T-cell (primary cell): ENCODE results near the gene SCPEP1. TPM values are rescaled to one million over a fixed set of nuclear protein-coding genes. Genes with fewer than 3 reads are reported as not detected.

ENCODE experiments used
- ATAC-seq, 4 experiments: fragments of 200-7000 bp in 3 of 4; fragments of 150-1000 bp in 1 of 4; cut with Tn5 transposase; replicated peaks in 1 of 4; 1 replicate in 3 of 4; 2 replicates in 1 of 4; pipeline ENCODE4 v1.10.0; 2021; ENCODE audit warnings: moderate library complexity in 3 of 4, mild to moderate bottlenecking in 2 of 4, moderate number of reproducible peaks in 1 of 4
- CTCF ChIA-PET, 2 donors: fragments of 300-600 bp; sonication (Branson Sonifier 250); formaldehyde crosslinking; loops; one replicate each; lab custom pipeline; 2022; ENCODE audit warnings: antibody characterized with exemption in 2 of 2; lab: Charles Lee
- POLR2A ChIA-PET, 2 donors: fragments of 300-600 bp; sonication (Branson Sonifier 250); formaldehyde crosslinking; loops; one replicate each; lab custom pipeline; 2022; ENCODE audit warnings: antibody characterized with exemption in 2 of 2; lab: Charles Lee
- DNase-seq, 35 experiments: peaks; one replicate each; pipeline versions ENCODE4 v3.0.0 to v3.0.0-alpha.2; 2013 to 2023
- H3K27ac ChIP-seq: one replicate; pipeline ENCODE4 v1.5.1; 2013; ENCODE audit warnings: low read length
- H3K27me3 ChIP-seq, 2 experiments: replicated peaks in 1 of 2; 1 replicate in 1 of 2; 2 replicates in 1 of 2; pipeline versions ENCODE4 v1.6.1 to v1.7.0; 2013; ENCODE audit warnings: low read length in 1 of 2, mixed read lengths in 1 of 2; ENCODE audit not compliant: control insufficient read depth in 2 of 2, insufficient read depth in 2 of 2; ENCODE audit errors: extremely low read depth in 1 of 2
- H3K36me3 ChIP-seq, 2 donors: 1 replicate in 1 of 2; 2 replicates in 1 of 2; pipeline versions ENCODE4 v1.6.1 to v1.7.0; 2013; ENCODE audit warnings: low read length in 1 of 2; ENCODE audit not compliant: control insufficient read depth in 2 of 2, insufficient read depth in 1 of 2; ENCODE audit errors: extremely low read depth in 1 of 2
- H3K4me1 ChIP-seq, 2 experiments: 1 replicate in 1 of 2; 2 replicates in 1 of 2; pipeline versions ENCODE4 v1.6.1 to v1.7.0; 2013; ENCODE audit warnings: low read length in 2 of 2, mixed read lengths in 1 of 2; ENCODE audit not compliant: insufficient read depth in 2 of 2, control insufficient read depth in 1 of 2; ENCODE audit errors: extremely low read depth in 1 of 2
- H3K4me3 ChIP-seq, 2 donors: 1 replicate in 1 of 2; 2 replicates in 1 of 2; pipeline versions ENCODE4 v1.5.1 to v1.7.0; 2013; ENCODE audit warnings: mild to moderate bottlenecking in 2 of 2, low read length in 1 of 2, moderate library complexity in 1 of 2; ENCODE audit not compliant: control insufficient read depth in 1 of 2; ENCODE audit errors: extremely low read depth in 1 of 2
- H3K9me3 ChIP-seq: 2 replicates; pipeline ENCODE4 v1.7.0; 2013
- H3K27ac Mint-ChIP-seq, 2 donors: one replicate each; pipeline ENCODE4 v1.8.0; 2020 to 2021; ENCODE audit warnings: mild to moderate bottlenecking in 2 of 2, mixed read lengths in 2 of 2
- H3K27me3 Mint-ChIP-seq, 2 donors: one replicate each; pipeline ENCODE4 v1.8.0; 2021 to 2022; ENCODE audit warnings: mixed read lengths in 2 of 2
- H3K36me3 Mint-ChIP-seq: one replicate; pipeline ENCODE4 v1.8.0; 2021; ENCODE audit warnings: mixed read lengths
- H3K4me1 Mint-ChIP-seq, 3 donors: one replicate each; pipeline ENCODE4 v1.8.0; 2020 to 2022; ENCODE audit warnings: mixed read lengths in 3 of 3, mild to moderate bottlenecking in 1 of 3
- H3K4me3 Mint-ChIP-seq, 3 donors: one replicate each; pipeline ENCODE4 v1.8.0; 2020 to 2022; ENCODE audit warnings: mild to moderate bottlenecking in 3 of 3, mixed read lengths in 3 of 3, moderate library complexity in 3 of 3
- H3K9me3 Mint-ChIP-seq, 3 donors: one replicate each; pipeline ENCODE4 v1.8.0; 2020 to 2022; ENCODE audit warnings: mixed read lengths in 3 of 3
- WGBS: methylation state at CpG from one replicate; pipeline ENCODE4 v1.1.5; 2013; ENCODE audit warnings: missing lambda C conversion rate; ENCODE audit not compliant: insufficient coverage; 5-methylcytosine and 5-hydroxymethylcytosine counted together
- total RNA-seq, 35 experiments: library from RNA in 6 of 35; stranded (reverse) in 6 of 35; fragments of 120-200 nt in 1 of 35; gene quantifications; one replicate each; pipeline versions ENCODE4 v1.2.1 to v1.2.4 and lab custom pipeline; 2013 to 2026

The SCPEP1 gene
- total RNA-seq, 5 donors from 2014 or later (not counting 1 experiment from before 2014, with no cell fraction given) = 18.4 to 24.2 (median 22.4) TPM

DNA sequence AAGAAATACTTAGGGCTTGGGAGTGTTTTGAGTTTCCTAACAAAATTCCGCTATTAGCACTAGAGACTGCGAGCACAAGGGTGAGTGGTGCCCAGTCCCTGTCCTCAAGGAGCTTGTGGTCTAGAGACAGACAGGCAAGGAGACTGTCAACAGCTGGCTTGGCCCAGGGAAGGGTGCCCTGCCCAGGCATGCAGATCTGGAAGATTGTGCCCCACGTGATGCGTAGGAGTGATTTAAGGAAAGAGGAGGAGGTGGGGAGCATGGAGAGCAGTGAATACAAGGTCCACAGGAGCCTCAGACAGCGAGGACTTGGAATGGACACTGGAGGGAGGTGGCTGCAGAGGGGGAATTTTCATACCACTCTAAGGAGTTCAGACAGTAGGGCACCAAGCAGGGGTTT is 25.0 kb downstream of the SCPEP1 start:
- H3K4me3 ChIP-seq = no peak overlapping the region
- H3K4me1 ChIP-seq = peaks cover 0 to 3% of the 10 kb centered on the region in 2 experiments
- H3K36me3 ChIP-seq = peaks cover 0 to 9% of the 10 kb centered on the region in 2 donors
- H3K27ac Mint-ChIP-seq = no peak overlapping the region
- no peaks in the 10 kb centered on the region for H3K27me3 Mint-ChIP-seq
- POLR2A ChIA-PET = no interaction called here
- DNase-seq = no peak
- H3K4me3 Mint-ChIP-seq = no peak overlapping the region
- no peaks in the 10 kb centered on the region for H3K9me3 Mint-ChIP-seq
- no peaks in the 10 kb centered on the region for H3K9me3 ChIP-seq
- 100% methylated on average over 3 of the region's 5 CpGs for WGBS
- H3K27ac ChIP-seq = no peak overlapping the region
- CTCF ChIA-PET = no interaction called here
- peaks cover 24% of the 10 kb centered on the region for H3K36me3 Mint-ChIP-seq
- peaks cover 0 to 14% (median 0%) of the 10 kb centered on the region in 3 donors for H3K4me1 Mint-ChIP-seq
- no peak for ATAC-seq
- H3K27me3 ChIP-seq = no peaks in the 10 kb centered on the region

DNA sequence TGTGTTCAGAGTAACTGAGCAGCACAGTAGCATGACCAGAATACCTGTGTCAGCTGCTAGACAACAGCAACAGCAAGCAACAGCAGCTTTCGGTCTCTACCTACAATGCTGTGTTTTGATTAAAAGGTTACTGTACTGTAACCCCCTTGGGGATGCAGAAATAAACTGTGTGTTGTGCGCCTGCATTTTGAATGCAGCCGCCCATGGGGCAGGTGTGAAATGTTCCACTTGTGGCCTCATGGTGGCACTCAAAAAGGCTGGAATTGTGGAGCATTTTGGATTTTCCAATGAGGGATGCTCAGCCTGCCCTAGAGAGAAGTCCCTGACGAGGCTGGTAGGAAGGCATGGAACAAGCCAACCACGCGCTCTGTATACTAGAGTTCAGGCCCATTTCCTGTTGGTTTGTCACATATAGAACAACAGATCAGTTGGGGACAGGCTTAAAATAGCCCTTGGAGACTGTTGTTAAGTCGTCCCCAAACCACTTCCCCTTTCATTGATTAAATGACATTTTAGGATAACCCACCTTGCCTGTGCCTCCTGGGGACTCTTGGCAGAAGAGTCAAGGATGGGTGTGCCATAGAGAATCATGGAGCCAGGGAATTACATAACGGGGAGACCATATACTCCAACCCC is 27.1 kb downstream of the SCPEP1 start:
- Mint-ChIP-seq H3K4me3 (no peak overlapping the region), H3K27ac (no peak overlapping the region), H3K36me3 (peaks cover 20% of the 10 kb centered on the region), H3K9me3 (no peaks in the 10 kb centered on the region), H3K4me1 (peaks cover 0 to 17% (median 3%) of the 10 kb centered on the region in 3 donors), H3K27me3 (peaks cover 0 to 2% of the 10 kb centered on the region in 2 donors)
- Histone ChIP-seq H3K27ac (no peak overlapping the region), H3K36me3 (peaks cover 0 to 7% of the 10 kb centered on the region in 2 donors), H3K4me1 (peaks cover 0 to 3% of the 10 kb centered on the region in 2 experiments), H3K9me3 (no peaks in the 10 kb centered on the region), H3K27me3 (no peaks in the 10 kb centered on the region), H3K4me3 (no peak overlapping the region)
- WGBS = 78% methylated on average over 6 of the region's 8 CpGs
- CTCF ChIA-PET = interaction anchor here in 1 of 2 donors (0.6 kb wide), 1 partner anchor 528 kb away, joined by 4 read pairs; no protein-coding TSS in a partner anchor
- POLR2A ChIA-PET = no interaction called here
- ATAC-seq = peak in 1 of 4 experiments; percentile 13
- no peak for DNase-seq

DNA sequence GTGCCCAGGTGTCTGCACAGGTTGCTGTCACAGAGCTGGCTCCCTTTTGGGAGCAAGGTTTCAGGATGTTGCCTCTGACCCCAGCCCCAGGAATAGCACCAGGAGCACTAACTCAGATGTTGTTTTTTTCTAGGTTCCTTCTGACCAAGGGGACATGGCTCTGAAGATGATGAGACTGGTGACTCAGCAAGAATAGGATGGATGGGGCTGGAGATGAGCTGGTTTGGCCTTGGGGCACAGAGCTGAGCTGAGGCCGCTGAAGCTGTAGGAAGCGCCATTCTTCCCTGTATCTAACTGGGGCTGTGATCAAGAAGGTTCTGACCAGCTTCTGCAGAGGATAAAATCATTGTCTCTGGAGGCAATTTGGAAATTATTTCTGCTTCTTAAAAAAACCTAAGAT is 28.1 kb downstream of the SCPEP1 start:
- H3K4me1 Mint-ChIP-seq = peaks cover 4 to 22% (median 5%) of the 10 kb centered on the region in 3 donors
- H3K27ac Mint-ChIP-seq = no peak overlapping the region
- H3K4me3 Mint-ChIP-seq = no peak overlapping the region
- Histone ChIP-seq H3K4me1 (peaks cover 0 to 3% of the 10 kb centered on the region in 2 experiments), H3K27ac (no peak overlapping the region), H3K4me3 (no peak overlapping the region), H3K27me3 (no peaks in the 10 kb centered on the region), H3K36me3 (peaks cover 0 to 7% of the 10 kb centered on the region in 2 donors), H3K9me3 (no peaks in the 10 kb centered on the region)
- H3K27me3 Mint-ChIP-seq = peaks cover 0 to 3% of the 10 kb centered on the region in 2 donors
- no CpG with 5 or more reads among the region's 2 CpGs for WGBS
- H3K9me3 Mint-ChIP-seq = no peaks in the 10 kb centered on the region
- POLR2A ChIA-PET = no interaction called here
- no peak for DNase-seq
- ATAC-seq = no peak
- H3K36me3 Mint-ChIP-seq = peaks cover 12% of the 10 kb centered on the region
- CTCF ChIA-PET = interaction anchor here in 1 of 2 donors (0.6 kb wide), 1 partner anchor 529 kb away, joined by 4 read pairs; no protein-coding TSS in a partner anchor

DNA sequence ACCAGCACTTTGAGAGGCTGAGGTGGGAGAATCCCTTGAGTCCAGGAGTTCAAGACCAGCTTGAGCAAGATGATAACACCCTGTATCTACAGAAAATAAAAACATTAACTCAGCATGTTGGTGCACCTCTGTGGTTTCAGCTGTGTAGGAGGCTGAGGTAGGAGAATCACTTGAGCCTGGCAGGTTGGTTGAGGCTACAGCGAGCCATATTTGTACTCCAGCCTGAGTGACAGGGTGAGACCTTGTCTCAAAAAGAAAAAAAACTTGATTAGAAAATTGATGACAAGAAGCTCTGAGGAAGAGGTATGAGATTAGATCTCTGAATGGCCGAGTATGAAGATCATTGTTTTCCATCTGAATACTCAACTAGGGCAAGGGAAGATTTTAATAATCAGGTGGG is 31.0 kb downstream of the SCPEP1 start:
- Histone ChIP-seq H3K36me3 (no peaks in the 10 kb centered on the region), H3K27ac (no peak overlapping the region), H3K9me3 (no peaks in the 10 kb centered on the region), H3K4me3 (no peak overlapping the region), H3K4me1 (peaks cover 0 to 3% of the 10 kb centered on the region in 2 experiments), H3K27me3 (peaks cover 0 to 3% of the 10 kb centered on the region in 2 experiments)
- H3K27ac Mint-ChIP-seq = no peak overlapping the region
- DNase-seq (no peak), ATAC-seq (no peak)
- H3K36me3 Mint-ChIP-seq = no peaks in the 10 kb centered on the region
- H3K4me3 Mint-ChIP-seq = no peak overlapping the region
- H3K4me1 Mint-ChIP-seq = peaks cover 5 to 16% (median 5%) of the 10 kb centered on the region in 3 donors
- H3K27me3 Mint-ChIP-seq = peaks cover 0 to 3% of the 10 kb centered on the region in 2 donors
- 29% methylated on average over 1 of the region's 2 CpGs for WGBS
- POLR2A ChIA-PET = no interaction called here
- no peaks in the 10 kb centered on the region for H3K9me3 Mint-ChIP-seq
- CTCF ChIA-PET = no interaction called here

DNA sequence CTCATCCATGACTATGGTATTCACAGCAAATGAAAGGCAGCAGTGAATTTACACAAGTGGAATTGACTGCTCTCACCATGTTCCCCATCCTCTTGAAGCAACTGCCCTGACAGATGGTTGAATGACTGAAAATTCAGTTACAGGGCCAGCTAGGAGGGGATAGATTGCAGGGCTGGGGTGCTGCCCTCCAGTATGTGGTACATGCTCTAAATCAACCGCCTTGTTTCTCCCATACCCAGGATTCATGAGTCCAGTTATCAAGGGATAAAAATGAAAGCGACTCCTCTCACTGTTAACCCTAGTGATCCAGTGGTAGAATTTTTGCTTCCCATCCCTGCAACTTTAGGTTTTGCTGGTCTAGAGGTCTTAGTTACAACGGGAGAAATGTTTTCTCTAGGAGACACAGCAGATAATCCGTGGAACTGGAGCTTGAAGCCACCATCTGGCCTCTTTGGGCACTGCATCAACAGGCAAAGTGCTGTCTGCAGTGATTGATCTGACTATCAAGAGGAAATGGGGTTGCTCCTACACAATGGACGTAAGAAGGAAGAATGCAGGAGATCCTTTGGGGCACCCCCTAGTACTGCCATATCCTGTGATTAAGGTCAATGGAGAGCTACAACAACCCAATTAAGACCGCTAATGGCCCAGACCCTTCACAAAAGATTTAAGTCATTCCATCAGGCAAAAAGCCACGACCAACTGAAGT is 32.0 kb downstream of the SCPEP1 start:
- H3K27me3 ChIP-seq = peaks cover 0 to 3% of the 10 kb centered on the region in 2 experiments
- H3K4me3 ChIP-seq = peak overlapping the region in 1 of 2 donors; percentile 4
- no peaks in the 10 kb centered on the region for H3K36me3 Mint-ChIP-seq
- 5% methylated on average over 2 of the region's 7 CpGs for WGBS
- H3K27me3 Mint-ChIP-seq = peaks cover 0 to 3% of the 10 kb centered on the region in 2 donors
- H3K27ac Mint-ChIP-seq = no peak overlapping the region
- H3K9me3 ChIP-seq = no peaks in the 10 kb centered on the region
- POLR2A ChIA-PET = no interaction called here
- CTCF ChIA-PET = interaction anchor here in 1 of 2 donors (0.5 to 1.1 kb wide), 3 partner anchors 32 to 76 kb away, joined by 3 to 4 read pairs (median 3); partner anchors contain the start of gene SCPEP1
- DNase-seq (peak; percentile 4 to 68 (median 37)), ATAC-seq (peak; percentile 92 to 95 (median 95))
- H3K9me3 Mint-ChIP-seq = no peaks in the 10 kb centered on the region
- no peak overlapping the region for H3K27ac ChIP-seq
- H3K4me1 ChIP-seq = peaks cover 0 to 3% of the 10 kb centered on the region in 2 experiments
- H3K36me3 ChIP-seq = no peaks in the 10 kb centered on the region
- H3K4me3 Mint-ChIP-seq = peak overlapping the region; percentile 1 to 38 (median 37)
- H3K4me1 Mint-ChIP-seq = peaks cover 5 to 13% (median 5%) of the 10 kb centered on the region in 3 donors

DNA sequence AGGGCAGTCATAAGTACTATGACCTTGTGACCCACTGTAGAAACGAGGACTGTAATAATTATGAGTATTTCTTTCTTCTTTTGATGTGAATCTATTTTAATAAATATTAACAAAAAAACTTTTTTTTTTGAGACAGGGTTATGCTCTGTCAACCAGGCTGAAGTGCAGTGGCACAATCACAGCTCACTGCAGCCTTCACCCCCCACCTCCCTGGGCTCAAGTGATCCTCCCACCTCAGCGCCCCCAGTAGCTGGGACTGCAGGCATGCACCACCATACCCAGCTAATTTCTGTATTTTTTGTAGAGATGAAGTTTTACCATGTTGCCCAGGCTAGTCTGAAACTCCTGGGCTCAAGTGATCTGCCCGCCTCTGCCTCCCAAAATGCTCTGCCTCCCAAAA is 32.6 kb downstream of the SCPEP1 start:
- peaks cover 0 to 3% of the 10 kb centered on the region in 2 donors for H3K27me3 Mint-ChIP-seq
- H3K27ac Mint-ChIP-seq = no peak overlapping the region
- H3K4me3 Mint-ChIP-seq = peak overlapping the region in 1 of 3 donors; percentile 52
- H3K36me3 Mint-ChIP-seq = no peaks in the 10 kb centered on the region
- Histone ChIP-seq H3K4me3 (no peak overlapping the region), H3K27me3 (peaks cover 0 to 3% of the 10 kb centered on the region in 2 experiments), H3K27ac (no peak overlapping the region), H3K9me3 (no peaks in the 10 kb centered on the region), H3K36me3 (no peaks in the 10 kb centered on the region), H3K4me1 (no peaks in the 10 kb centered on the region)
- H3K9me3 Mint-ChIP-seq = no peaks in the 10 kb centered on the region
- DNase-seq (no peak), ATAC-seq (peak in 2 of 4 experiments; percentile 25 to 26)
- peaks cover 5 to 8% (median 5%) of the 10 kb centered on the region in 3 donors for H3K4me1 Mint-ChIP-seq
- no CpG with 5 or more reads among the region's 3 CpGs for WGBS
- CTCF ChIA-PET = interaction anchor here (0.5 to 1.1 kb wide), 4 partner anchors 32 to 822 kb away, joined by 3 to 4 read pairs (median 3); partner anchors contain the start of gene SCPEP1 (in 1 of the 2)
- POLR2A ChIA-PET = no interaction called here
